HepG2 (cell line): ENCODE results near the gene CD84. TPM values are rescaled to one million over a fixed set of nuclear protein-coding genes. Genes with fewer than 3 reads are reported as not detected.

Source experiments
- ATAC-seq: fragments of 200-7000 bp; cut with Tn5 transposase; 3 replicates; pipeline ENCODE4 v1.9.1; 2020; ENCODE audit warnings: mild to moderate bottlenecking, moderate library complexity
- BruUV-seq: library from RNA; stranded (reverse); fragments of 400-500 nt; replicated peaks from 2 replicates; lab custom pipeline; 2021; lab: Mats Ljungman, UMichigan
- CTCF ChIA-PET: fragments of 300-600 bp; formaldehyde crosslinking; extraction: SDS; loops from one replicate; lab custom pipeline; 2021; ENCODE audit warnings: low total read pairs, inconsistent platforms, low intra/inter-chr PET ratio; lab: Yijun Ruan, JAX
- POLR2A ChIA-PET: fragments of 350-600 bp; sonication (Branson Sonifier 250); formaldehyde crosslinking; loops from one replicate; lab custom pipeline; 2020; ENCODE audit warnings: antibody characterized with exemption, inconsistent platforms; lab: Yijun Ruan, JAX
- DNase-seq: peaks from one replicate; pipeline ENCODE4 v3.0.0-alpha.2; 2015; ENCODE audit warnings: low spot score
- FAIRE-seq: peaks from 3 replicates; lab custom pipeline; 2011; peaks lifted over from hg19 to GRCh38; lab: Jason Lieb, UNC
- H2AFZ ChIP-seq: one replicate; pipeline ENCODE4 v1.6.1; 2011; ENCODE audit warnings: low read length, inconsistent platforms
- H3K27ac ChIP-seq: fragments of 300-600 bp; 3 replicates; pipeline ENCODE4 v1.8.0; 2011; ENCODE audit warnings: mixed run types, mild to moderate bottlenecking, mixed read lengths, low read length, inconsistent platforms; ENCODE audit not compliant: insufficient read depth; ENCODE audit errors: extremely low read length
- H3K27me3 ChIP-seq, 2 experiments: fragments of 200-600 bp in 1 of 2; 2 replicates in 1 of 2; 3 replicates in 1 of 2; pipeline versions ENCODE4 v1.6.0 to v1.8.0; 2011; ENCODE audit warnings: low read length in 2 of 2, mild to moderate bottlenecking in 2 of 2, moderate library complexity in 2 of 2, inconsistent platforms in 1 of 2; ENCODE audit not compliant: insufficient read depth in 2 of 2, control insufficient read depth in 1 of 2
- H3K36me3 ChIP-seq, 2 experiments: fragments of 200-600 bp in 1 of 2; replicated peaks in 1 of 2; 2 replicates in 1 of 2; 3 replicates in 1 of 2; pipeline versions ENCODE4 v1.5.1 to v1.8.0; 2011; ENCODE audit warnings: low read length in 2 of 2, inconsistent platforms in 1 of 2; ENCODE audit not compliant: insufficient read depth in 2 of 2, control insufficient read depth in 1 of 2
- H3K4me1 ChIP-seq: 2 replicates; pipeline ENCODE4 v1.5.1; 2012; ENCODE audit warnings: low read length, inconsistent platforms; ENCODE audit not compliant: insufficient read depth
- H3K4me2 ChIP-seq: 2 replicates; pipeline ENCODE4 v1.6.0; 2011; ENCODE audit warnings: low read depth, low read length, inconsistent platforms
- H3K4me3 ChIP-seq, 3 experiments: fragments of 200-600 bp in 1 of 3; sonication (generic), shearing (Covaris generic) in 1 of 3; replicated peaks in 1 of 3; 2 replicates each; pipeline ENCODE4 v1.5.1; 2011 to 2016; ENCODE audit warnings: low read length in 3 of 3, inconsistent platforms in 2 of 3, low read depth in 2 of 3, mild to moderate bottlenecking in 2 of 3, control low read depth in 1 of 3, mixed read lengths in 1 of 3; ENCODE audit not compliant: insufficient read depth in 1 of 3
- H3K79me2 ChIP-seq: one replicate; pipeline ENCODE4 v1.6.1; 2011; ENCODE audit warnings: low read length, inconsistent platforms; ENCODE audit not compliant: insufficient read depth
- H3K9ac ChIP-seq: 2 replicates; pipeline ENCODE4 v1.6.0; 2011; ENCODE audit warnings: mild to moderate bottlenecking, low read depth, low read length, inconsistent platforms; ENCODE audit not compliant: insufficient read depth
- H3K9me3 ChIP-seq: 2 replicates; pipeline ENCODE4 v1.5.1; 2012; ENCODE audit warnings: mild to moderate bottlenecking, low read length
- H4K20me1 ChIP-seq: 2 replicates; pipeline ENCODE4 v1.6.0; 2011; ENCODE audit warnings: inconsistent platforms, mild to moderate bottlenecking, low read length, moderate library complexity; ENCODE audit not compliant: insufficient read depth
- ARNTL ChIP-seq: sonication (generic); formaldehyde crosslinking; IDR thresholded peaks from 2 replicates; pipeline ENCODE4 v1.4.0; 2020; ENCODE audit warnings: mild to moderate bottlenecking, missing genetic modification reagents
- ATF7 ChIP-seq, 2 experiments: fragments of 450-650 bp in 1 of 2; sonication (generic) in 1 of 2; formaldehyde crosslinking in 1 of 2; IDR thresholded peaks; 2 replicates each; pipeline versions ENCODE4 v1.4.0 to v1.6.1; 2016 to 2020; ENCODE audit warnings: antibody characterized with exemption in 1 of 2, mild to moderate bottlenecking in 1 of 2, missing genetic modification reagents in 1 of 2
- KLF12 ChIP-seq: sonication (generic); formaldehyde crosslinking; IDR thresholded peaks from 2 replicates; pipeline ENCODE4 v1.4.0; 2020; ENCODE audit warnings: missing genetic modification reagents, borderline replicate concordance
- MYNN ChIP-seq: sonication (generic); formaldehyde crosslinking; IDR thresholded peaks from 2 replicates; pipeline ENCODE4 v1.4.0; 2020; ENCODE audit warnings: mild to moderate bottlenecking, low read depth, missing genetic modification reagents
- NCOA2 ChIP-seq: sonication (generic); formaldehyde crosslinking; IDR thresholded peaks from 2 replicates; pipeline ENCODE4 v1.8.0; 2022; ENCODE audit warnings: inconsistent platforms
- NFIB ChIP-seq: sonication (generic); formaldehyde crosslinking; IDR thresholded peaks from 2 replicates; pipeline ENCODE4 v1.9.0; 2021; ENCODE audit warnings: missing genetic modification reagents, mild to moderate bottlenecking, borderline replicate concordance
- SNAPC4 ChIP-seq: sonication (generic); formaldehyde crosslinking; IDR thresholded peaks from 2 replicates; pipeline ENCODE4 v1.4.0; 2020; ENCODE audit warnings: mild to moderate bottlenecking, missing genetic modification reagents
- USF2 ChIP-seq, 2 experiments: sonication (generic) in 1 of 2; formaldehyde crosslinking in 1 of 2; IDR thresholded peaks; 2 replicates each; pipeline versions ENCODE4 v1.5.1 to v1.6.1; 2011 to 2020; ENCODE audit warnings: borderline replicate concordance in 1 of 2, low read depth in 1 of 2, low read length in 1 of 2, mild to moderate bottlenecking in 1 of 2, missing genetic modification reagents in 1 of 2, moderate library complexity in 1 of 2
- ZNF782 ChIP-seq: sonication (generic); formaldehyde crosslinking; IDR thresholded peaks from 2 replicates; pipeline ENCODE4 v1.4.0; 2020; ENCODE audit warnings: missing genetic modification reagents, mild to moderate bottlenecking, borderline replicate concordance
- WGBS: methylation state at CpG from one replicate; pipeline ENCODE4 v1.1.6; 2017; ENCODE audit warnings: low lambda C conversion rate; 5-methylcytosine and 5-hydroxymethylcytosine counted together
- in situ Hi-C: cut with HindIII; loops from 2 replicates; pipeline ENCODE4 v1.10.0; 2017; ENCODE audit warnings: low pct_unique_long_range_greater_than_20kb; ENCODE audit not compliant: extremely low pct_ligation_motif_present
- intact Hi-C: fragments of 100-400 bp; cut with micrococcal nuclease; formaldehyde crosslinking; loops from one replicate; pipeline ENCODE4 v1.10.0; 2022; ENCODE audit not compliant: unreplicated experiment
- polyA plus RNA-seq, 8 experiments: library from polyadenylated mRNA; depleted of rRNA in 3 of 8; stranded (reverse) in 7 of 8; unstranded in 1 of 8; fragments of >200 nt; fragmentation: Illumina TruSeq in 4 of 8; extraction: Trizol in 4 of 8; gene quantifications; 2 replicates each; pipeline versions ENCODE4 v1.2.1 to v1.2.3, GENCODE V29; 2011 to 2016; ENCODE audit warnings: low read depth in 4 of 8, missing spikeins in 1 of 8, mixed read lengths in 1 of 8; ENCODE audit not compliant: insufficient read depth in 1 of 8
- total RNA-seq, 5 experiments: library from RNA; depleted of rRNA; stranded (reverse); fragments of >200 nt; fragmentation: Illumina TruSeq; extraction: Trizol; gene quantifications; 2 replicates each; pipeline ENCODE4 v1.2.3, GENCODE V29; 2016; ENCODE audit warnings: low read depth in 1 of 5

Gene CD84
- total and polyA plus RNA-seq, 2 of the 13 experiments (the other 11 are each of a cell fraction or from before 2014, with no cell fraction given): not detected

GRCh38 chr1:160615660-160616059, 36.4 kb upstream of the CD84 start (continued):
- TF ChIP-seq SNAPC4 (CRISPR knock-in tag): no peak
- TF ChIP-seq ATF7 (IDR thresholded peaks at IDR 0.05): no peak
- TF ChIP-seq ATF7 (CRISPR knock-in tag; IDR thresholded peaks at IDR 0.05): no peak
- no peak for TF ChIP-seq MYNN
- TF ChIP-seq ARNTL: no peak
- TF ChIP-seq NFIB (CRISPR knock-in tag): no peak
- TF ChIP-seq ZNF782 (CRISPR knock-in tag): no peak

- no peak for DNase-seq
- no peak overlapping the region for H3K4me3 ChIP-seq
- FAIRE-seq: no peak
- ChIA-PET POLR2A (no interaction called here), CTCF (no interaction called here)
- WGBS: 13% methylated on average over 5 of the region's 5 CpGs
- BruUV-seq: no TSS peak
- no peaks in the 10 kb centered on the region for H3K4me1 ChIP-seq
- H3K4me2 ChIP-seq: no peak overlapping the region
- no peak overlapping the region for H3K9ac ChIP-seq
- in situ Hi-C loops (no loop called here), intact Hi-C loops (no loop called here)
- ATAC-seq: no peak
- no peak overlapping the region for H3K27ac ChIP-seq
- TF ChIP-seq USF2 (IDR thresholded peaks at IDR 0.05; ENCODE audit: low read depth, low read length): no peak
- TF ChIP-seq USF2 (CRISPR knock-in tag; IDR thresholded peaks at IDR 0.05; ENCODE audit: borderline replicate concordance): no peak
- TF ChIP-seq NCOA2 (CRISPR knock-in tag): no peak
- no peak for TF ChIP-seq KLF12 (CRISPR knock-in tag)
- TF ChIP-seq, all 625 proteins: peak for 0
- Histone ChIP-seq H3K36me3 (no peaks in the 10 kb centered on the region), H3K9me3 (no peaks in the 10 kb centered on the region; the same call in 1 of the 2 replicates), H2AFZ (no peak overlapping the region), H3K27me3 (peaks cover 0 to 9% of the 10 kb centered on the region in 2 experiments; a peak in 2 of 5 replicates), H4K20me1 (no peaks in the 10 kb centered on the region), H3K79me2 (no peaks in the 10 kb centered on the region)
Observed at GRCh38 chr1:160614410-160614809, 35.1 kb upstream of the CD84 start.
